Esophagus squamous epithelium (tissue), 5 donors: ENCODE measurements around the gene GLIS2. TPM values are rescaled to one million over a fixed set of nuclear protein-coding genes. Genes with fewer than 3 reads are reported as not detected.

Experiments
- DNase-seq: peaks from one replicate; lab custom pipeline; 2025; lab: John Stamatoyannopoulos, UW
- H3K27ac ChIP-seq, 4 donors: fragments of 200-600 bp; sonication (generic); one replicate each; pipeline ENCODE4 v1.5.1; 2016 to 2019; ENCODE audit warnings: mild to moderate bottlenecking in 1 of 4
- H3K27me3 ChIP-seq, 4 donors: fragments of 200-600 bp; sonication (generic); 1 replicate in 3 of 4; 2 replicates in 1 of 4; pipeline versions ENCODE4 v1.5.1 to v1.6.0; 2017 to 2021; ENCODE audit warnings: antibody characterized with exemption in 1 of 4
- H3K36me3 ChIP-seq, 3 donors: fragments of 200-600 bp; sonication (generic); one replicate each; pipeline ENCODE4 v1.5.1; 2016 to 2019
- H3K4me1 ChIP-seq, 3 donors: fragments of 200-600 bp; sonication (generic); one replicate each; pipeline ENCODE4 v1.5.1; 2017 to 2019
- H3K4me3 ChIP-seq, 4 donors: fragments of 200-600 bp; sonication (generic); 1 replicate in 3 of 4; 2 replicates in 1 of 4; pipeline ENCODE4 v1.5.1; 2016 to 2019; ENCODE audit warnings: mild to moderate bottlenecking in 2 of 4, moderate library complexity in 1 of 4
- H3K9me3 ChIP-seq, 3 donors: fragments of 200-600 bp; sonication (generic); one replicate each; pipeline ENCODE4 v1.5.1; 2016 to 2019
- POLR2A ChIP-seq, 4 donors: fragments of 450-650 bp; IDR thresholded peaks; one replicate each; pipeline ENCODE4 v1.6.1; 2017; ENCODE audit warnings: antibody characterized with exemption in 4 of 4, mild to moderate bottlenecking in 4 of 4, moderate library complexity in 3 of 4
- WGBS, 2 donors: methylation state at CpG; one replicate each; pipeline ENCODE4 v1.1.5; 2018; 5-methylcytosine and 5-hydroxymethylcytosine counted together
- intact Hi-C: fragments of 100-400 bp; cut with DNase I; formaldehyde crosslinking; loops from one replicate; pipeline ENCODE4 v1.15.0; 2022
- total RNA-seq, 4 donors: library from RNA; depleted of rRNA; stranded (reverse); fragments of >200 nt; gene quantifications; one replicate each; pipeline ENCODE4 v1.1.0, GENCODE V29; 2016
- TF ChIP-seq, protein P1 (sequence below), 6 experiments: fragments of 450-650 bp in 4 of 6; fragments of 200-600 bp in 2 of 6; sonication (generic) in 2 of 6; IDR thresholded peaks; one replicate each; pipeline ENCODE4 v1.5.1; 2016 to 2019; ENCODE audit warnings: antibody characterized with exemption in 6 of 6, mild to moderate bottlenecking in 4 of 6, moderate library complexity in 4 of 6
- donor health status: DM: yes; HTN: yes; CAD: no.

The GLIS2 gene
- total RNA-seq, 4 donors from 2014 or later = 0.30 to 1.7 (median 0.67) TPM

DNA sequence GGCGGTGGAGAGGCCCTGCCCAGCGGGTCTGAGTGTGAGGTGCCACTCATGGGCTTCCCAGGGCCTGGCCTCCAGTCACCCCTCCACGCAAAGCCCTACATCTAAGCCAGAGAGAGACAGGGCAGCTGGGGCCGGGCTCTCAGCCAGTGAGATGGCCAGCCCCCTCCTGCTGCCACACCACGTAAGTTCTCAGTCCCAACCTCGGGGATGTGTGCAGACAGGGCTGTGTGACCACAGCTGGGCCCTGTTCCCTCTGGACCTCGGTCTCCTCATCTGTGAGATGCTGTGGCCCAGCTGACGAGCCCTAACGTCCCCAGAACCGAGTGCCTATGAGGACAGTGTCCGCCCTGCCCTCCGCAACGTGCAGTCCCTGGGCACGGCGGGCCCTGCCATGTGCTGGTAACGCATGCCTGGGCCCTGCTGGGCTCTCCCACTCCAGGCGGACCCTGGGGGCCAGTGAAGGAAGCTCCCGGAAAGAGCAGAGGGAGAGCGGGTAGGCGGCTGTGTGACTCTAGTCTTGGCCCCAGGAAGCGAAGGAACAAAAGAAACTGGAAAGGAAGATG is 67.0 kb downstream of the GLIS2 start:
- no peak overlapping the region for H3K27ac ChIP-seq
- H3K36me3 ChIP-seq = peaks cover 0 to 91% (median 14%) of the 10 kb centered on the region in 3 donors
- DNase-seq = no peak
- no peaks in the 10 kb centered on the region for H3K27me3 ChIP-seq
- 73 to 80% methylated on average over 13 to 14 of the region's 21 CpGs for WGBS, 2 donors
- intact Hi-C loops = no loop called here
- H3K9me3 ChIP-seq = no peaks in the 10 kb centered on the region
- H3K4me1 ChIP-seq = peaks cover 3 to 63% (median 6%) of the 10 kb centered on the region in 3 donors
- H3K4me3 ChIP-seq = no peak overlapping the region
- TF ChIP-seq, protein P1, sequence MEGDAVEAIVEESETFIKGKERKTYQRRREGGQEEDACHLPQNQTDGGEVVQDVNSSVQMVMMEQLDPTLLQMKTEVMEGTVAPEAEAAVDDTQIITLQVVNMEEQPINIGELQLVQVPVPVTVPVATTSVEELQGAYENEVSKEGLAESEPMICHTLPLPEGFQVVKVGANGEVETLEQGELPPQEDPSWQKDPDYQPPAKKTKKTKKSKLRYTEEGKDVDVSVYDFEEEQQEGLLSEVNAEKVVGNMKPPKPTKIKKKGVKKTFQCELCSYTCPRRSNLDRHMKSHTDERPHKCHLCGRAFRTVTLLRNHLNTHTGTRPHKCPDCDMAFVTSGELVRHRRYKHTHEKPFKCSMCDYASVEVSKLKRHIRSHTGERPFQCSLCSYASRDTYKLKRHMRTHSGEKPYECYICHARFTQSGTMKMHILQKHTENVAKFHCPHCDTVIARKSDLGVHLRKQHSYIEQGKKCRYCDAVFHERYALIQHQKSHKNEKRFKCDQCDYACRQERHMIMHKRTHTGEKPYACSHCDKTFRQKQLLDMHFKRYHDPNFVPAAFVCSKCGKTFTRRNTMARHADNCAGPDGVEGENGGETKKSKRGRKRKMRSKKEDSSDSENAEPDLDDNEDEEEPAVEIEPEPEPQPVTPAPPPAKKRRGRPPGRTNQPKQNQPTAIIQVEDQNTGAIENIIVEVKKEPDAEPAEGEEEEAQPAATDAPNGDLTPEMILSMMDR (IDR thresholded peaks at IDR 0.05) = no peak
- TF ChIP-seq POLR2A (IDR thresholded peaks at IDR 0.05) = no peak

DNA sequence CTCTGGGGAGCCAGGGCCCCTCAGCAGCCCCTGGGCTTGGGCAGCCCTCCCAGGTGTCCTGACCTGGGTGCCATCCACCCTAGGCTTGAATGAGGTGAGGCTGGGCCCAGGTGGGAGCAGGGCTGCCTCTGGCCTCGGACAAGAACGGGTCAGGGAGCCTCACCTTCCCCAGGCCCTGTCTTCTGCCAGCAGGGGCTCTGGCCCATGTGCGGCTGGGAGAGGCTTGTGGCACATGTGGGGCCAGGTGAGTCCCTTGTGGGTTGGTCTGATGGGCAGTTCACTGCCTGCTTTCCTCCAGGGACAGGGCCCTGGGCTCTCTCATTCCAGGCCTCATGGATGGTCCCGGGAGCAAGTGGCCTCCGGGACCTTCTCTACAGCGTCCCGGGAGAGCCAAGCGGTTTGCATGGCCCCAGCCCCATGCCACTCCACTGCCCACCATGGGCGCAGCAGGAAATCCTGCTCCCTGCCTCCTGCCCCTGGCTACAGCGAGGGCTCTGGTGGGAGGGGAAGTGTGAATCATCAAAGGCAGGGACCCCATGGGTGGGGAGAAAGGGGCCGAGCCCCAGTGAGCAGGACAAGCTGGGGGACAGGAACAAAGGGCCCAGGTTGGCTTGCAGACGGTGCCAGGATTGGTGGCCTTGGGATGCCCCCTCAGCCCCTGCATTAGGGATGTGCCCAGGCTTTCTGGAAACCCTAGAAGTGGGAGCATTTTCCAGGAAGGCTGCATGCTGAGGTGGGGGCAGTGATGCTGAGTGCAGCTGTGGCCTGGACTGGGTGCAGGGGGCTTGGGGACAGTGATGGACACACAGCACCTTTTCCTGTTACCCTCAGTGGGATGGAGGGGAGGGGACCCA is 68.0 kb downstream of the GLIS2 start:
- no peak for TF ChIP-seq POLR2A (IDR thresholded peaks at IDR 0.05)
- TF ChIP-seq, protein P1 (IDR thresholded peaks at IDR 0.05) = no peak
- no peaks in the 10 kb centered on the region for H3K27me3 ChIP-seq
- no peak overlapping the region for H3K4me3 ChIP-seq
- peaks cover 0 to 62% (median 0%) of the 10 kb centered on the region in 3 donors for H3K4me1 ChIP-seq
- 100% methylated on average over 7 of the region's 12 CpGs; no CpG with 5 or more reads in 1 of the 2 donors for WGBS, 2 donors
- intact Hi-C loops = no loop called here
- H3K36me3 ChIP-seq = peaks cover 0 to 87% (median 14%) of the 10 kb centered on the region in 3 donors
- no peaks in the 10 kb centered on the region for H3K9me3 ChIP-seq
- DNase-seq = no peak
- peak overlapping the region in 2 of 4 donors; percentile 44 to 65 for H3K27ac ChIP-seq

DNA sequence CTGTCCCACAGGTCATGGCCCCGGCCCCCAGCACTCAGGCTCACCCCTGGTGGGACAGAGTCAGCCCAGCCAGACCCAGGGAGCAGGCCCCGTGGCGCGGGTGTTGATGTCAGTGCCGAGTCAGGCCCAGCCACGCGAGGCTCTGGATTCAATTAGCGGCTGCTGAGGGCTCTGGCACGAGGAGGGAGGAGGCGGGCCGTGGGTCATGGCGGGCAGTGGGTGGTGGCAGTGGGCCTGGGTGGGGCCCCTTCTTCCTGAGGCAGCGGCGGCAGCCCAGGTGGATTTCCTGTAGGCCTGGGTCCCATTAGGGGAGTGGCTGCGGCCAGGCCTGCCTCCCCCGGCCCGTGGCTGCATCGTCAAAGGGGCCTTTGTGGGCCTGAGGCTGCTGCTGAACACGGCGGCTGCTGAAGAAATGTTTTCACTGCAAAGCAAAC is 68.7 kb downstream of the GLIS2 start:
- H3K4me1 ChIP-seq = peaks cover 0 to 56% (median 0%) of the 10 kb centered on the region in 3 donors
- H3K27ac ChIP-seq = peak overlapping the region in 3 of 4 donors; percentile 5 to 65 (median 44)
- TF ChIP-seq, protein P1 (IDR thresholded peaks at IDR 0.05) = no peak
- no peak for TF ChIP-seq POLR2A (IDR thresholded peaks at IDR 0.05)
- H3K27me3 ChIP-seq = no peaks in the 10 kb centered on the region
- no peaks in the 10 kb centered on the region for H3K9me3 ChIP-seq
- intact Hi-C loops = no loop called here
- H3K4me3 ChIP-seq = no peak overlapping the region
- DNase-seq = no peak
- peaks cover 0 to 82% (median 14%) of the 10 kb centered on the region in 3 donors for H3K36me3 ChIP-seq
- WGBS, 2 donors = 51 to 59% methylated on average over 2 to 7 of the region's 20 CpGs

DNA sequence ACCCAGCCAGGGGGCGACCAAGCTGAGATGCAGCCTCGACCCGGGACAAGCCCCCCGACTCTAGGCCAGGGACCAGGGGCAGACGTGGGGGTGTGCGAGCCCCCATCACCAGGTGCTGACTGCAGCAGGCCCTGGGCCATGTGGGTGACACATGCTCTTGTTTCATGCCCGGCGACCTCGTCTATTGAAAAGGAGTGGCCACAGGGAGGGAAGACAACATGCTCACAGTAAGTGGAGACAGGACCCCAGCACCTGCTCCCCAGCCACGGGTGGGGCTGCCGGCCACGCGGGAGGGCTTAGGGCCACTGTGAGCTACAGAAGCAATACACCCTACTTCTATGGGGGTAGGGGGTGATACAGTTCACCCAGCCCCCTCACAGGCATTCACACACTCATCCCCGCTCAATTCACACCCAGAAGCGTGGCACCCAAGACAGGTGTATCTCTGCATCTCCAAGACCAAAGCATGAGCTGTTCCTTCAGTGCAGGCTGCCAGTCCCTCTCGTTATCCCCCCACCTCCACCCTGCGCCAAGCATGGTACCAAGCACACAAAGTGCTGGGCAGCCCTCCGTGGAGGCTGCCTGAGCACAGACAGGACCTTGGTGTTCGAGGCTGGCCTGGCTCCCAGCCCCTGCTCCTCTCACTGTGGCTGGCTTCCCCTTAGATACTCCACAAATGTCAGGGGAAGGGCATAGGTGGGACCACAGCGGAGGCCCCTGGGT is 69.4 kb downstream of the GLIS2 start:
- TF ChIP-seq, protein P1 (IDR thresholded peaks at IDR 0.05) = no peak
- no peak for TF ChIP-seq POLR2A (IDR thresholded peaks at IDR 0.05)
- Histone ChIP-seq H3K27me3 (no peaks in the 10 kb centered on the region), H3K4me3 (no peak overlapping the region), H3K9me3 (no peaks in the 10 kb centered on the region), H3K4me1 (peaks cover 0 to 52% (median 0%) of the 10 kb centered on the region in 3 donors), H3K36me3 (peaks cover 0 to 85% (median 18%) of the 10 kb centered on the region in 3 donors), H3K27ac (peak overlapping the region in 3 of 4 donors; percentile 44 to 65 (median 59))
- no peak for DNase-seq
- WGBS, 2 donors = 81 to 82% methylated on average over 12 to 13 of the region's 20 CpGs
- intact Hi-C loops = no loop called here
